Hematopoietic multipotent progenitor cell treated with erythropoietin and hydrocortisone succinate and interleukin-3 and kit ligand, for 6 days (in vitro differentiated cells): ENCODE data around the gene TAAR8.
"Not testable (repeated sequence)": the region's sequence is repeated elsewhere in the genome, so short reads cannot be mapped to it uniquely, and the experiment has no call there.

Experiments used
- DNase-seq: peaks from one replicate; pipeline ENCODE4 v3.0.0-alpha.2; 2015

Gene TAAR8

GRCh38 chr6:132548746-132549463, 3.6 kb upstream of the TAAR8 start:
- no peak for DNase-seq

- no peak for DNase-seq
Observed at GRCh38 chr6:132551214-132551613, 1.3 kb upstream of the TAAR8 start.

DNA sequence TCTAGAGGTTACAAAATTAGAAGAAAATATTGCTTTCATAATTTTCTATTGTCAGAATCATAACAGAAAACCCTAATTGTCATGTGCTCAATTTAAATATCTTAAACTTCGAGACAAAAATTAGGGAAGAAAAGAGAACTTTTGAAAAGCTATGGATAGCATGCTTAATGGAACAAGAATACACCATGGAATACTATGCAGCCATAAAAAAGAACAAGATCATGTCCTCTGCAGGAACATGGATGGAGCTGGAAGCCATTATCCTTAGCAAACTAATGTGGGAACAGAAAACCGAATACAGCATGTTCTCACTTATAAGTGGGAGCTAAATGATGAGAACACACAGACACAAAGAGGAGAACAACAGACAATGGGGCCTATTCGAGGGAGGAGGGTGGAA, 7.6 kb downstream of the TAAR8 start:
- DNase-seq = not testable (repeated sequence)

GRCh38 chr6:132566404-132566803, 13.9 kb downstream of the TAAR8 start:
- no peak for DNase-seq

DNA sequence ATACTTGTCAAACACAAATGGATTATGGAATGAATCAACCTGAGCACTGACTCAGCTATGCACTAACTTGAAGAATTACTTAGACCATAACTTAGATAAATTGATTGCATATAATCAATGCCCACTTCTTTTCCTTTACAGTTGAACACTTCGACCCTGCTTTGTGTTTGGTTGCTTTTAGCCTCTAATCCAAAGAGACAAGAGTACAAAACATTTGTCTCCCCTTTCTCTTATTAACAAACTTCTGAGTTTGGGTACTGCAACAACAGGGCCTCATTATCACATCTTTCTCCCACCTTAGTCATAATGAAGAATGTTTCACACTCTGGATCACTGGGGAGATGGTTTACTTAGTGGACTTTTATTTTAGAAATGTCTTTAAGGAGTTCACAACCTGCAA, 15.1 kb downstream of the TAAR8 start:
- DNase-seq = no peak

DNA sequence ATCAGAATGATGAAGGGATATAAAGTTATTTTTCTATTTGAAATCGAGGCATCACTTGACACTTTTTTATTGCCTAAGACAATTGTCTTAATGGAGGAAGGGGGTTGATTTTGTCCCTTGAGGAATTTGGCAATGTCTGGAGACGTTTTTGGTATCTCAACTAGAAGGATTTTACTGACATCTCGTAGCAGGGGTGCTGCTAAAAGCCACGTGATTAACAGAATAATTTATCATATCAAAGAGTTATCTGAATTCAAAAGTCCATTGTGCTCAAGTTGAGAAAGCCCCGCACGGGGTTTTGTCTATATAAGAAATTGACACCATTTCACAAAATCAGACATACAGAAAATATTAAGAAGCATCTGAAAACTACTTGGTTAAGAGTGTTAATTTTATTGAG, 16.1 kb downstream of the TAAR8 start:
- no peak for DNase-seq

DNA sequence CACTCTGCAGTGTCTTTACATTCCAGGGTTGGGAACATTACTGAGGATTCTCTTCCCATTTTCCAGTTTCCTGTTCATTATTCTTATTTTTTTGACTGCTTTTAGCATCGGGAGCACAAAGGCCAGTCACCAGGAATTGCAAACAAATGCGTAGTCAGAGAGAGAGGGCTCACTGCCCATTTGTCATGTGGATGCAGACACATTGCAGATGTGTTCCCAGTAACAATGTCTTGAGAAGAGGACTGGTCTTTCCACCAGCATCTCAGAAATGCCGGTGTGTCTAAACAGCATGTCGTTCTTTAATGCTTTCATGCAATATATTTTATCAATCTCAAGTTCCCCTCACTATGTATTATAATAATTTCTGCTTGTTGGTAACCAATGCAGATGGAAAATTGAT, 16.7 kb downstream of the TAAR8 start:
- no peak for DNase-seq

- no peak for DNase-seq
Observed at GRCh38 chr6:132570221-132570777, 17.8 kb downstream of the TAAR8 start, which contains the start of gene TAAR6. Gene TAAR6 (plus strand): TSS chr6:132570322. CDS start chr6:132570322, 0 bp downstream.

- DNase-seq = no peak
Observed at GRCh38 chr6:132571774-132572173, 19.3 kb downstream of the TAAR8 start.

DNA sequence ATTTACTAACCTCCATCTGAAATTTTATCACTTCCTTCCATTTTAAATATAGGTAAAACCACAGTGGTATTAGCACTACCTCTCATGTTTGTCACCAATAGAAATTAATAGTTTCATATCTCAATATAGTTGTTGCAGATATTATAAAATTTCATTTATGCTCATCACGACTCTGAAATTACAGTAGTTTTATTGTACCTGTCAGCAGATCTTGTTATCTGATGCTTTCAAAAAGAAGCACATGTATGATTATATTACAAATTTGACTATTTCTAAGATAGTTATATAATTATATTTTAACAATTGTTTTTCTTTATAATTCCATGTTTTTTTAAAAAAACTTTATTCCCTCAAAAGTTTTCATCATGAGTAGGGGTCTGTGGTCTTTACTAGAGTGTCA, 32.2 kb downstream of the TAAR8 start:
- no peak for DNase-seq

DNA sequence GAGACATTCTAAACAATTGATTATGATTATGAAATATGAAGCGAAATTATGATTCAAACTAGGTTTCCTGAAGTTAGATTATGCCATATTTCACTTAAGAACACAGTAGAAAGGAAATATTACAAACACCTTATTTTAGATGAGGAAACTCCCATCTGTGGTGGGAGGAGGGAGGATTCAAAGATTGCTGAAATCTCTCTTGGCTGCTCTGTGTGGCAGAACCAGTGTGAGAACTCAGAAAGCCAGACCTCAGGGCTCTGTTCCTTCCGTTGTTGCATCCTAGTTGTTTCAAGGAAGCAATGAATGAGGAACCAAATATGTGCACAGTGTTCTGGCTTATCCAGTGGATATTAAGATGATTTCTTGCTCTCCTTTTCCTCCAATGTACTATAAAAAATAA, 35.0 kb downstream of the TAAR8 start:
- no peak for DNase-seq

DNA sequence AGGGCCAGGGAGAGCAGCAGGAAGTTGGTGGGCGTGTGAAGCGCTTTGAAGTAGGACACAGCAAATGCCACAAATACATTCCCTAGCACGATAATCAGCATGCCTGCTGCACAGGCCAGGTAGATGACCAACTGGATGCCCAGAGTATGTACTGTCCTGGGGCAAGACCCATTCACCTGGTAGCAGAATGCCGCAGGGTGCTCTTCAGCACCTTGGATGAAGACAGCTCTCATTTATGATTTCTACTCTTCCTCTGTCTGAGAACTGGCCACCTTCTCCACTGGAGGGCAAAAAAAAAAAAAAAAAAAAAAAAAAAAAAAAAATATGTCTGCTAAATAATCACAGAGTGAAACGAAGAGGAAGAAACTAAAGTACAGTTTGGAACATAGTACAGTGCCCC, 37.0 kb downstream of the TAAR8 start, which contains the start of gene TAAR5:
TSS of gene TAAR5 (minus strand) at position 288 of the 400 bp plus-strand sequence. CDS start at position 233, 55 bp downstream.
- DNase-seq = no peak

GRCh38 chr6:132590362-132590761, 37.9 kb downstream of the TAAR8 start:
- no peak for DNase-seq

DNA sequence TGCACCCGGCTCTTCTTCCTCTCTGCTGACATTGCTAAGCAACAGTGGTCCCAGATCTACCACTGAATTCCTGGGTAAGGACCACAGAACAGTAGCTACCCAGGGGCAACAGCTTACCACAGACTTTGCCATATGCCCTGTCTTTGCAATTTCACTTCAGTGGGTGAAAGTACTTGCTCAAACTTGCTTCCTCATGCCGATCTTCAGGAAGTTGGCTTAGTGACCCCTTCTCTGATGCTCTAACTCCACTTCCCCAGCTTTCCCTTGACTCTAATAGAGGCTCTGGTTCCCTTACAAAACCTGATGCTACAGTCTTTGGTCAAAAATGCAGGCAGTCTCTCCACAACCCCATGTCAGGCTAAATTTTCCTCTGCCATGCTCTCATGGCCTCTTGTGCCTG, 40.4 kb downstream of the TAAR8 start:
- peak; percentile 3 for DNase-seq

- no peak for DNase-seq
Observed at GRCh38 chr6:132596201-132596600, 43.7 kb downstream of the TAAR8 start.

DNA sequence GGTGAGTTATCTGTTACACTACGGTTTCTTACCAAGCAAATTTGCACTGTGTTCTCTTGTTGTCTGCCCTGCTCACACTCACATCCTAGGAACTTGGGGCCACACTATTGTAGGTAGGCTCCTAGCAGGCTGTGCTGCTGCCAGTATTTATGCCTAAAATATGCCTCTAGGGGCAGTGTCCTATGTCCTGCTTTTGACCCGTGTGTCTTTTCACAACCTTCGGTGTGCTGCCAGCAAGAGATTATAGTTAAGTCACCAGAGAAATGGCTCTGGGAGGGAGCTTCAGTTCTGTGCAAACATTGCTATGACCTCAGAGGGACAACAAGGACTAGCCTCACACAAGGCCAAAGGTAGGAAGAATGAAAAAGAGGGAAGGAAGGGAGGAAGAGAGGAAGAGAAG, 46.0 kb downstream of the TAAR8 start:
- peak; percentile 46 for DNase-seq

DNA sequence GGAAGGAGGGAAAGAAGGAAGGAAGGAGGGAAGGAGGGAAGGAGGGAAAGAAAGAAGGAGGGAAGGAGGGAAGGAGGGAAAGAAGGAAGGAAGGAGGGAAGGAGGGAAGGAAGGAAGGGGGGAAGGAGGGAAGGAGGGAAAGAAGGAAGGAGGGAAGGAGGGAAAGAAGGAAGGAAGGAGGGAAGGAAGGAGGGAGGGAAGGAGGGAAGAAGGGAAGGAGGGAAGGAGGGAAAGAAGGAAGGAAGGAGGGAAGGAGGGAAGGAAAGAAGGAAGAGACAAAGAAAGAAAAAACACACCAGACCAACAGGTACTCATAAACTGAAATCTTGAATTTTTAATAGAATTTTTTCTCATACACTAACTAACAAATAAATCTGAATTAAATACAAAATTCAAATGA, 48.4 kb downstream of the TAAR8 start:
- not testable (repeated sequence) for DNase-seq
